Measurements from ENCODE around the gene C11orf68. TPM values are rescaled to one million over a fixed set of nuclear protein-coding genes. Genes with fewer than 3 reads are reported as not detected.

C11orf68 gene
- total and polyA plus RNA-seq, 2 experiments from 2014 or later, result 16.8 to 23.2 TPM

- H3K36me3 ChIP-seq (ENCODE audit: insufficient read depth), result no peaks in the 10 kb centered on the region; the same call in 1 of the 2 replicates
- H3K27me3 ChIP-seq (ENCODE audit: insufficient read depth), result no peaks in the 10 kb centered on the region
- peak overlapping the region; percentile 20 for H3K27ac Mint-ChIP-seq
- peaks cover 15% of the 10 kb centered on the region for H3K27me3 Mint-ChIP-seq (ENCODE audit: insufficient read depth, low read depth, poor library complexity)
- peaks cover 17% of the 10 kb centered on the region for H3K4me1 Mint-ChIP-seq
- no peak for ATAC-seq
- H2AFZ ChIP-seq, result no peak overlapping the region
- H3K4me1 ChIP-seq (ENCODE audit: insufficient read depth), result peaks cover 8% of the 10 kb centered on the region
- peak overlapping the region; percentile 96 for H3K4me3 Mint-ChIP-seq
- DNase-seq (ENCODE audit: low spot score), result no peak
- peaks cover 2% of the 10 kb centered on the region; the same call in 1 of the 3 replicates for H3K9me3 Mint-ChIP-seq
- no peak overlapping the region for H3K27ac ChIP-seq (ENCODE audit: low read depth)
- no peaks in the 10 kb centered on the region for H3K9me2 ChIP-seq (ENCODE audit: insufficient read depth)
- 0 out of 2 replicates have a peak, but pooled peaks cover 3% of the 10 kb centered on the region for H3F3A ChIP-seq (replicated peaks; ENCODE audit: low read depth)
- H3K36me3 Mint-ChIP-seq (ENCODE audit: low read depth), result peaks cover 34% of the 10 kb centered on the region
- TF ChIP-seq ZNF114 (CRISPR knock-in tag; IDR thresholded peaks at IDR 0.05), result no peak
- TF ChIP-seq CTCF (conservative IDR thresholded peaks at IDR 0.05; ENCODE audit: low read depth in 2 of 2), result no peak
- no peak for TF ChIP-seq EZH2phosphoT487 (IDR thresholded peaks at IDR 0.05; ENCODE audit: unreplicated experiment)
- no peak for TF ChIP-seq POLR2AphosphoS5 (IDR thresholded peaks at IDR 0.05; ENCODE audit: low read depth)
- H3K4me2 ChIP-seq, result peak overlapping the region; percentile 100
- peaks cover 13% of the 10 kb centered on the region for H4K20me1 ChIP-seq (replicated peaks; ENCODE audit: insufficient read depth)
- peaks cover 26% of the 10 kb centered on the region for H3K79me2 ChIP-seq (replicated peaks; ENCODE audit: insufficient read depth)
- peak overlapping the region; percentile 85 for H3K4me3 ChIP-seq
These were observed 43.3 kb upstream of the C11orf68 start for GRCh38 chr11:65962141-65962564.

GRCh38 chr11:65961267-65962140 lies 42.6 kb upstream of the C11orf68 start, which contains the start of gene SART1:
Gene SART1, plus strand, starts transcription at chr11:65961734. Its CDS starts 47 bp downstream, at chr11:65961781.
- DNase-seq (ENCODE audit: low spot score), result peak; percentile 99
- TF ChIP-seq ETS1 (IDR thresholded peaks at IDR 0.05) (peak; percentile 95), REST (IDR thresholded peaks at IDR 0.05; ENCODE audit: unreplicated experiment) (no peak), NANOG (IDR thresholded peaks at IDR 0.05; ENCODE audit: borderline replicate concordance) (no peak), CREB1 (CRISPR knock-in tag; IDR thresholded peaks at IDR 0.05; ENCODE audit: low read depth) (0 out of 2 replicates have a peak, but pooled peaks have one; percentile 36), POLR2AphosphoS5 (IDR thresholded peaks at IDR 0.05; ENCODE audit: low read depth) (peak; percentile 89)

More at GRCh38 chr11:65961267-65962140, 42.6 kb upstream of the C11orf68 start, which contains the start of gene SART1:
- H3K4me2 ChIP-seq, result peak within 1 kb of the TSS; percentile 100
- peaks cover 26% of the 10 kb centered on the region for H3K79me2 ChIP-seq (replicated peaks; ENCODE audit: insufficient read depth)
- H3K27me3 Mint-ChIP-seq (ENCODE audit: insufficient read depth, low read depth, poor library complexity), result peaks cover 16% of the 10 kb centered on the region
- H3K27ac Mint-ChIP-seq, result peak within 1 kb of the TSS; percentile 97
- H2AFZ ChIP-seq, result peak within 1 kb of the TSS; percentile 75; the same call in 1 of the 2 replicates
- peak within 1 kb of the TSS; percentile 96 for H3K4me3 Mint-ChIP-seq
- no peaks in the 10 kb centered on the region for H3K9me2 ChIP-seq (ENCODE audit: insufficient read depth)
- 0 out of 2 replicates have a peak, but pooled peaks cover 3% of the 10 kb centered on the region for H3F3A ChIP-seq (replicated peaks; ENCODE audit: low read depth)
- H4K20me1 ChIP-seq (replicated peaks; ENCODE audit: insufficient read depth), result peaks cover 13% of the 10 kb centered on the region
- peak within 1 kb of the TSS; percentile 88 for H3K27ac ChIP-seq (ENCODE audit: low read depth)
- peaks cover 17% of the 10 kb centered on the region for H3K4me1 Mint-ChIP-seq
- peaks cover 27% of the 10 kb centered on the region for H3K36me3 Mint-ChIP-seq (ENCODE audit: low read depth)
- no peaks in the 10 kb centered on the region; the same call in 1 of the 2 replicates for H3K36me3 ChIP-seq (ENCODE audit: insufficient read depth)
- H3K4me1 ChIP-seq (ENCODE audit: insufficient read depth), result peaks cover 8% of the 10 kb centered on the region
- H3K4me3 ChIP-seq, result peak within 1 kb of the TSS; percentile 85
- no peaks in the 10 kb centered on the region for H3K27me3 ChIP-seq (ENCODE audit: insufficient read depth)
- peaks cover 2% of the 10 kb centered on the region; the same call in 1 of the 3 replicates for H3K9me3 Mint-ChIP-seq
- ATAC-seq, result peak; percentile 93
